OCI-LY1 (cell line): ENCODE measurements around the gene BMPER.

Source experiments
- H2AFZ ChIP-seq: fragments of 200-600 bp; sonication (generic), shearing (Covaris generic); 2 replicates; pipeline ENCODE4 v1.6.0; 2014; ENCODE audit warnings: antibody characterized with exemption, mild to moderate bottlenecking, low read length
- H3F3A ChIP-seq: fragments of 200-600 bp; sonication (generic), shearing (Covaris generic); 2 replicates; pipeline ENCODE4 v1.6.0; 2014; ENCODE audit warnings: mild to moderate bottlenecking, antibody characterized with exemption, low read length, moderate library complexity; ENCODE audit not compliant: insufficient read depth
- H3K27ac ChIP-seq: fragments of 200-600 bp; sonication (generic); 2 replicates; pipeline ENCODE4 v1.5.1; 2014; ENCODE audit warnings: low read length, mixed run types, mild to moderate bottlenecking, low read depth; ENCODE audit not compliant: poor library complexity, severe bottlenecking
- H3K27me3 ChIP-seq: fragments of 200-600 bp; sonication (generic); 2 replicates; pipeline ENCODE4 v1.6.0; 2014; ENCODE audit warnings: antibody characterized with exemption, mild to moderate bottlenecking, low read length, moderate library complexity; ENCODE audit not compliant: insufficient read depth
- H3K36me3 ChIP-seq: fragments of 200-600 bp; sonication (generic); 2 replicates; pipeline ENCODE4 v1.6.1; 2014; ENCODE audit warnings: mild to moderate bottlenecking, antibody characterized with exemption, low read length, moderate library complexity, mixed read lengths; ENCODE audit not compliant: insufficient read depth
- H3K4me1 ChIP-seq: fragments of 200-600 bp; sonication (generic); 2 replicates; pipeline ENCODE4 v1.5.1; 2014; ENCODE audit warnings: mild to moderate bottlenecking, low read length, moderate library complexity; ENCODE audit not compliant: insufficient read depth, severe bottlenecking
- H3K4me2 ChIP-seq: fragments of 200-600 bp; sonication (generic), shearing (Covaris generic); 2 replicates; pipeline ENCODE4 v1.6.1; 2014; ENCODE audit warnings: low read length
- H3K4me3 ChIP-seq: fragments of 200-600 bp; sonication (generic); 2 replicates; pipeline ENCODE4 v1.5.1; 2014; ENCODE audit warnings: low read length, low read depth, mild to moderate bottlenecking, mixed read lengths; ENCODE audit not compliant: poor library complexity, severe bottlenecking
- H3K79me2 ChIP-seq: fragments of 200-600 bp; shearing (Covaris generic); 2 replicates; pipeline ENCODE4 v1.6.1; 2016; ENCODE audit warnings: mixed run types, low read length, mixed read lengths; ENCODE audit not compliant: insufficient read depth
- H3K9ac ChIP-seq: fragments of 200-600 bp; sonication (generic), shearing (Covaris generic); 2 replicates; pipeline ENCODE4 v1.6.1; 2014; ENCODE audit warnings: mild to moderate bottlenecking, low read length, mixed read lengths
- H3K9me2 ChIP-seq: fragments of 200-600 bp; sonication (generic), shearing (Covaris generic); 2 replicates; pipeline ENCODE4 v1.6.1; 2014; ENCODE audit warnings: low read depth, mild to moderate bottlenecking, low read length, mixed read lengths
- H3K9me3 ChIP-seq: fragments of 200-600 bp; shearing (Covaris generic); 2 replicates; pipeline ENCODE4 v1.6.1; 2014; ENCODE audit warnings: low read length, mixed read lengths
- H4K20me1 ChIP-seq: fragments of 200-600 bp; sonication (generic), shearing (Covaris generic); 2 replicates; pipeline ENCODE4 v1.6.0; 2016; ENCODE audit warnings: mild to moderate bottlenecking, low read length; ENCODE audit not compliant: insufficient read depth
- CTCF ChIP-seq: fragments of 200-600 bp; sonication (generic), shearing (Covaris generic); IDR thresholded peaks from 2 replicates; pipeline ENCODE4 v1.5.1; 2017; ENCODE audit warnings: mild to moderate bottlenecking, antibody characterized with exemption, low read length, moderate library complexity, mixed read lengths
- EZH2 ChIP-seq: fragments of 200-600 bp; sonication (generic), shearing (Covaris generic); IDR thresholded peaks from 2 replicates; pipeline ENCODE4 v1.8.0; 2017; ENCODE audit warnings: borderline replicate concordance, mixed run types, mild to moderate bottlenecking, antibody characterized with exemption, low read length, moderate library complexity, mixed read lengths

BMPER gene

GRCh38 chr7:33917661-33918060, 12.3 kb downstream of the BMPER start:
- no peaks in the 10 kb centered on the region for H3K9me2 ChIP-seq
- no peak overlapping the region for H3K4me3 ChIP-seq
- TF ChIP-seq EZH2 (no peak), CTCF (no peak)
- no peak overlapping the region for H3K9ac ChIP-seq
- no peaks in the 10 kb centered on the region for H3K4me1 ChIP-seq
- H3F3A ChIP-seq = no peaks in the 10 kb centered on the region
- no peak overlapping the region for H2AFZ ChIP-seq
- H3K27me3 ChIP-seq = no peaks in the 10 kb centered on the region
- no peaks in the 10 kb centered on the region for H3K79me2 ChIP-seq
- no peak overlapping the region for H3K27ac ChIP-seq
- no peaks in the 10 kb centered on the region for H3K36me3 ChIP-seq
- no peak overlapping the region for H3K4me2 ChIP-seq
- H3K9me3 ChIP-seq = no peaks in the 10 kb centered on the region
- no peaks in the 10 kb centered on the region for H4K20me1 ChIP-seq

- Histone ChIP-seq H3K79me2 (no peaks in the 10 kb centered on the region), H2AFZ (no peak overlapping the region), H3K9me2 (no peaks in the 10 kb centered on the region), H3K4me2 (no peak overlapping the region), H3K4me1 (no peaks in the 10 kb centered on the region), H3K27me3 (no peaks in the 10 kb centered on the region), H3F3A (no peaks in the 10 kb centered on the region), H3K27ac (no peak overlapping the region), H3K4me3 (no peak overlapping the region), H3K36me3 (no peaks in the 10 kb centered on the region), H3K9me3 (no peaks in the 10 kb centered on the region), H3K9ac (no peak overlapping the region), H4K20me1 (no peaks in the 10 kb centered on the region)
- TF ChIP-seq EZH2 = no peak
- TF ChIP-seq CTCF = no peak
Observed at GRCh38 chr7:33918438-33919143, 13.3 kb downstream of the BMPER start.

- H2AFZ ChIP-seq = no peak overlapping the region
- no peaks in the 10 kb centered on the region for H3F3A ChIP-seq
- no peaks in the 10 kb centered on the region for H3K9me3 ChIP-seq
- H3K9ac ChIP-seq = no peak overlapping the region
- no peaks in the 10 kb centered on the region for H3K27me3 ChIP-seq
- H3K36me3 ChIP-seq = no peaks in the 10 kb centered on the region
- no peaks in the 10 kb centered on the region for H3K79me2 ChIP-seq
- H3K9me2 ChIP-seq = no peaks in the 10 kb centered on the region
- no peaks in the 10 kb centered on the region for H3K4me1 ChIP-seq
- H4K20me1 ChIP-seq = no peaks in the 10 kb centered on the region
- H3K4me3 ChIP-seq = no peak overlapping the region
- no peak overlapping the region for H3K4me2 ChIP-seq
- no peak for TF ChIP-seq CTCF
- no peak for TF ChIP-seq EZH2
- no peak overlapping the region for H3K27ac ChIP-seq
Observed at GRCh38 chr7:33919449-33919848, 14.1 kb downstream of the BMPER start.
